ENCODE results near the gene EDDM13. TPM values are rescaled to one million over a fixed set of nuclear protein-coding genes. Genes with fewer than 3 reads are reported as not detected.

Gene EDDM13
- total RNA-seq, 4 donors from 2014 or later = not detected

DNA sequence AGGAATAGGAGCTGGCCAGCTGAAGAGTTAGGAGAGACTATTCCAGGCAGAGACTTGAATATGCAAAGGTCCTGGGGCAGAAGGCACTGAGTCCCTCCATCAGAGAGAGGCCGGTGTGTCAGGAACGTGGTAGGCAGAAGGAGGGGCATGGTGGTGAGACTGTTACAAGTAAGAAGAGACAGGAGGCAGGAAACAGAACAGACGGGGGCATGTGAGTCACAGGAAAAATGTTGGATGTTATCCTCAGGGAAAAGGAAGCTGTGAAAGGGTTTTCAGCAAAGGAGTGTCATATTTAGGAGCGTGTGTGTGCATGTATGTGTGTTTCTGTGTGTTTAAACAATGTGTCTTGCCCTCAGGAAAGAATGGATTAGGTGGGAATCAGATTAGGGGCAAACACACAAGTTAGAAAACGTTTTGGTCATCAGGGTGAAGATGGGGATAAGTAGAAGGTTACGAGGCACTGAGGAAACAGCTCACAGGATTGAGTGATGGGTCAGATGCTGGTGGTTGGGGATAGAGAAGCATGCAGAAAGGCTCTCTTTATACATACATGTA is 1.1 kb downstream of the EDDM13 start:
- no peak overlapping the region for H3K4me3 ChIP-seq
- WGBS, 2 donors (ENCODE audit: low coverage in 1 of 2) = 31 to 52% methylated on average over 4 to 6 of the region's 6 CpGs
- TF ChIP-seq, protein P1, sequence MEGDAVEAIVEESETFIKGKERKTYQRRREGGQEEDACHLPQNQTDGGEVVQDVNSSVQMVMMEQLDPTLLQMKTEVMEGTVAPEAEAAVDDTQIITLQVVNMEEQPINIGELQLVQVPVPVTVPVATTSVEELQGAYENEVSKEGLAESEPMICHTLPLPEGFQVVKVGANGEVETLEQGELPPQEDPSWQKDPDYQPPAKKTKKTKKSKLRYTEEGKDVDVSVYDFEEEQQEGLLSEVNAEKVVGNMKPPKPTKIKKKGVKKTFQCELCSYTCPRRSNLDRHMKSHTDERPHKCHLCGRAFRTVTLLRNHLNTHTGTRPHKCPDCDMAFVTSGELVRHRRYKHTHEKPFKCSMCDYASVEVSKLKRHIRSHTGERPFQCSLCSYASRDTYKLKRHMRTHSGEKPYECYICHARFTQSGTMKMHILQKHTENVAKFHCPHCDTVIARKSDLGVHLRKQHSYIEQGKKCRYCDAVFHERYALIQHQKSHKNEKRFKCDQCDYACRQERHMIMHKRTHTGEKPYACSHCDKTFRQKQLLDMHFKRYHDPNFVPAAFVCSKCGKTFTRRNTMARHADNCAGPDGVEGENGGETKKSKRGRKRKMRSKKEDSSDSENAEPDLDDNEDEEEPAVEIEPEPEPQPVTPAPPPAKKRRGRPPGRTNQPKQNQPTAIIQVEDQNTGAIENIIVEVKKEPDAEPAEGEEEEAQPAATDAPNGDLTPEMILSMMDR (IDR thresholded peaks at IDR 0.05) = no peak
- TF ChIP-seq POLR2AphosphoS5 (IDR thresholded peaks at IDR 0.05) = no peak
- no peak for TF ChIP-seq EP300 (IDR thresholded peaks at IDR 0.05)
- TF ChIP-seq POLR2A (IDR thresholded peaks at IDR 0.05) = no peak
- H3K27me3 ChIP-seq = no peaks in the 10 kb centered on the region
- no peaks in the 10 kb centered on the region for H3K4me1 ChIP-seq
- H3K27ac ChIP-seq = no peak overlapping the region
- peaks cover 0 to 7% of the 10 kb centered on the region in 2 donors for H3K36me3 ChIP-seq
- no peak for ATAC-seq
- no peaks in the 10 kb centered on the region for H3K9me3 ChIP-seq

DNA sequence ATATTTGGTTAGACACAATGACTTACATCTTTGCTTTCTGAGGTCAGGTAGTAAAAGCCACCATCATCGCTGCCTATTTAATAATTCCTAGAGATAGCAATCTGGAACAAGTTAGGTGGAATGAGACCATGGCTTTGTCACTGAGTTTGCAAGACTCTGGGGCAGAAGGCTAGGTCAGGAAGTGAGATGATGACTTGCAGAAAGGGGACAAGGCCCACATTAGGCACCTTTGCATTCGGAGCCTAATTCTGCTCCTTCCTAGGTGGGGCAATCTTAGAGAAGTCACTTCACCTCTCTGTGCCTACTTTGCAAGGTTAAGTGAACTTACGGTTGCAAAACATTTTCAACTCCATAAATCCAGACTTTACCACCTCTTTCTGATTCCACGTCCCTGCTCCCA is 10.3 kb downstream of the EDDM13 start:
- Histone ChIP-seq H3K27me3 (no peaks in the 10 kb centered on the region), H3K4me1 (no peaks in the 10 kb centered on the region), H3K9me3 (no peaks in the 10 kb centered on the region), H3K27ac (no peak overlapping the region), H3K4me3 (no peak overlapping the region), H3K36me3 (peaks cover 0 to 4% of the 10 kb centered on the region in 2 donors)
- no peak for TF ChIP-seq EP300 (IDR thresholded peaks at IDR 0.05)
- 91 to 94% methylated on average over 2 to 3 of the region's 4 CpGs for WGBS, 2 donors (ENCODE audit: low coverage in 1 of 2)
- no peak for ATAC-seq

DNA sequence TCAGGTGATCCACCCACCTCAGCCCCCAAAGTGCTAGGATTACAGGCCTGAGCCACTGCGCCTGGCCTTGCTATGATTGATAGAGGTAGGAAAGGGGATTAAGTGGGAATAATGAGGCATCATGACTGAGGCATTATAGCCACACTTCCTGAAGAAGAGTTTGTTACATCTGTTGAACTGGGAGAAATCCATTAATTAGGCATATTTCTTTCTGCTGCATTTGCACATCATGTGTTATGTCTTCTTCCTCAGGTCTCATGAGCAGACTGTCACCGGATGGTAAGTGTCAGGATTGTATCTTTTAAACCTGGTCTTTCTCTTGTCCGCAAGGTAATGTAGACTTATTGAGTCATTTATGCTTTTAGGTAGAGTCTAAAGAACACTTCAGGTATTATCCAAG is 12.2 kb downstream of the EDDM13 start:
- Histone ChIP-seq H3K27me3 (no peaks in the 10 kb centered on the region), H3K4me1 (no peaks in the 10 kb centered on the region), H3K36me3 (peaks cover 0 to 4% of the 10 kb centered on the region in 2 donors), H3K9me3 (no peaks in the 10 kb centered on the region), H3K27ac (no peak overlapping the region), H3K4me3 (no peak overlapping the region)
- ATAC-seq = no peak
- TF ChIP-seq POLR2AphosphoS5 (IDR thresholded peaks at IDR 0.05) = no peak
- TF ChIP-seq EP300 (IDR thresholded peaks at IDR 0.05) = no peak
- TF ChIP-seq, protein P1 (IDR thresholded peaks at IDR 0.05) = no peak
- no peak for TF ChIP-seq POLR2A (IDR thresholded peaks at IDR 0.05)
- 85 to 97% methylated on average over 2 to 3 of the region's 3 CpGs for WGBS, 2 donors (ENCODE audit: low coverage in 1 of 2)

DNA sequence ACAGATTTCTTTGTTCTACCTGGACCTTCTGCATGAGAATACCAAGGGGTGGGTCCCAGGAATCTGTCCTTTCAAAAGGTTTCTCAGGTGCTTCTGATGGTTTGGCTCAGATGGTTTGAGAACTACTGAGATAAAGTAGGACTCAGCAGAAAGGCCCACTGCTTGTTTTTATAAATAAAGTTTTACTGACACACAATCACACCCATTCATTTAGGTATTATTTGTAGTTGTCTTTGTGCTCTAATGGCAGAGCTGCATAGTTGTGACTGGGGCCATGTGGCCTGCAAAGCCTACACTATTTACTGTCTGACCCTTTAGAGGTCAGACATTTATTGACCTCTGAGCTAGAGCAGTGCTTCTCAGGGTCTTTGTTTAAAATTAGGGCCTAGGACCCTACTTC is 17.6 kb downstream of the EDDM13 start:
- no peaks in the 10 kb centered on the region for H3K9me3 ChIP-seq
- H3K27ac ChIP-seq = no peak overlapping the region
- peaks cover 0 to 40% of the 10 kb centered on the region in 2 donors for H3K36me3 ChIP-seq
- no peak overlapping the region for H3K4me3 ChIP-seq
- no peaks in the 10 kb centered on the region for H3K4me1 ChIP-seq
- no peak for ATAC-seq
- no peak for TF ChIP-seq POLR2AphosphoS5 (IDR thresholded peaks at IDR 0.05)
- TF ChIP-seq EP300 (IDR thresholded peaks at IDR 0.05) = no peak
- TF ChIP-seq, protein P1 (IDR thresholded peaks at IDR 0.05) = no peak
- TF ChIP-seq POLR2A (IDR thresholded peaks at IDR 0.05) = no peak
- H3K27me3 ChIP-seq = no peaks in the 10 kb centered on the region

DNA sequence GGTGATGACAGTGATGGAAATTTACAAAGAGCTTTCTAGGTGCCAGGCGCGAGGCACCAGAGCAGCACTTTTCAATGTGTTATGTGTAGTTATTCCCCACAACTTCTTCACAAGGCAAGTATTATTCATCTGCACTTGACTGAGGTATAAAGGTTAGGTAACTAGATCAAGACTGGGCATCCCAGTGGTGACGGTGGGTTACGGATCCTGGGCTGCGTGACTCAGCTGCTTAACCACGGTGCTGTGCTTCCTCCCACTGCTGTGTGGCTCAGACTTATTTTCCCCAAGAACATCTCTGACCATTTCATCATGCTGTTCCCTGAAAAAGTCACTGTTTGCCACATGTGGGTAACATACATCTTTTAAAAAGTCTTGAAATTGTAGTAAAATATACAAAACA is 19.3 kb downstream of the EDDM13 start:
- 89 to 100% methylated on average over 3 to 6 of the region's 6 CpGs for WGBS, 2 donors (ENCODE audit: low coverage in 1 of 2)
- no peaks in the 10 kb centered on the region for H3K27me3 ChIP-seq
- no peak for TF ChIP-seq EP300 (IDR thresholded peaks at IDR 0.05)
- TF ChIP-seq, protein P1 (IDR thresholded peaks at IDR 0.05) = no peak
- no peak for TF ChIP-seq POLR2A (IDR thresholded peaks at IDR 0.05)
- TF ChIP-seq POLR2AphosphoS5 (IDR thresholded peaks at IDR 0.05) = no peak
- no peaks in the 10 kb centered on the region for H3K9me3 ChIP-seq
- H3K27ac ChIP-seq = no peak overlapping the region
- H3K36me3 ChIP-seq = peaks cover 0 to 57% of the 10 kb centered on the region in 2 donors
- ATAC-seq = no peak
- no peaks in the 10 kb centered on the region for H3K4me1 ChIP-seq
- no peak overlapping the region for H3K4me3 ChIP-seq
